DND-41 (cell line): Measurements from ENCODE around the gene LILRB1.

ENCODE experiments used
- ATAC-seq: fragments of 200-7000 bp; cut with Tn5 transposase; 3 replicates; pipeline ENCODE4 v1.9.1; 2021; ENCODE audit warnings: low read depth; ENCODE audit not compliant: insufficient read depth
- DNase-seq: peaks from one replicate; pipeline ENCODE4 v3.0.0-alpha.2; 2020
- H2AFZ ChIP-seq: 2 replicates; pipeline ENCODE4 v1.6.0; 2012; ENCODE audit warnings: low read depth, low read length
- H3K27ac ChIP-seq: 2 replicates; pipeline ENCODE4 v1.5.1; 2012; ENCODE audit warnings: low read length, inconsistent platforms
- H3K27me3 ChIP-seq: fragments of 200-600 bp; sonication (generic); 2 replicates; pipeline ENCODE4 v1.6.0; 2012; ENCODE audit warnings: low read length, mild to moderate bottlenecking, inconsistent platforms; ENCODE audit not compliant: insufficient read depth, poor library complexity
- H3K36me3 ChIP-seq: 2 replicates; pipeline ENCODE4 v1.5.1; 2012; ENCODE audit warnings: low read length, inconsistent platforms; ENCODE audit not compliant: insufficient read depth
- H3K4me1 ChIP-seq: 2 replicates; pipeline ENCODE4 v1.5.1; 2012; ENCODE audit warnings: mild to moderate bottlenecking, low read length; ENCODE audit not compliant: insufficient read depth
- H3K4me2 ChIP-seq: 2 replicates; pipeline ENCODE4 v1.6.0; 2012; ENCODE audit warnings: mild to moderate bottlenecking, moderate library complexity, low read length, inconsistent platforms; ENCODE audit not compliant: insufficient read depth
- H3K4me3 ChIP-seq, 2 experiments: fragments of 200-600 bp in 1 of 2; shearing (Covaris generic) in 1 of 2; 2 replicates each; pipeline ENCODE4 v1.5.1; 2012 to 2016; ENCODE audit warnings: inconsistent platforms in 2 of 2, low read length in 2 of 2, mild to moderate bottlenecking in 2 of 2, low read depth in 1 of 2, moderate library complexity in 1 of 2
- H3K79me2 ChIP-seq: 2 replicates; pipeline ENCODE4 v1.6.0; 2012; ENCODE audit warnings: low read length, inconsistent platforms; ENCODE audit not compliant: insufficient read depth
- H3K9ac ChIP-seq: 2 replicates; pipeline ENCODE4 v1.6.0; 2012; ENCODE audit warnings: low read depth, mild to moderate bottlenecking, inconsistent platforms, low read length, moderate library complexity
- H3K9me3 ChIP-seq: 2 replicates; pipeline ENCODE4 v1.5.1; 2012; ENCODE audit warnings: low read length, moderate library complexity, mild to moderate bottlenecking, inconsistent platforms; ENCODE audit not compliant: insufficient read depth, severe bottlenecking
- H4K20me1 ChIP-seq: 2 replicates; pipeline ENCODE4 v1.6.0; 2012; ENCODE audit warnings: low read length; ENCODE audit not compliant: insufficient read depth
- EZH2 ChIP-seq: IDR thresholded peaks from 3 replicates; pipeline ENCODE4 v1.6.1; 2012; ENCODE audit warnings: borderline replicate concordance, low read depth, mild to moderate bottlenecking, moderate library complexity, low read length, inconsistent platforms; ENCODE audit not compliant: severe bottlenecking
- TF ChIP-seq, protein P1 (sequence below): IDR thresholded peaks from 2 replicates; pipeline ENCODE4 v1.5.1; 2012; ENCODE audit warnings: borderline replicate concordance, low read length, moderate library complexity, mild to moderate bottlenecking; ENCODE audit not compliant: poor library complexity, severe bottlenecking; ENCODE audit errors: extremely low read depth

The LILRB1 gene

DNA sequence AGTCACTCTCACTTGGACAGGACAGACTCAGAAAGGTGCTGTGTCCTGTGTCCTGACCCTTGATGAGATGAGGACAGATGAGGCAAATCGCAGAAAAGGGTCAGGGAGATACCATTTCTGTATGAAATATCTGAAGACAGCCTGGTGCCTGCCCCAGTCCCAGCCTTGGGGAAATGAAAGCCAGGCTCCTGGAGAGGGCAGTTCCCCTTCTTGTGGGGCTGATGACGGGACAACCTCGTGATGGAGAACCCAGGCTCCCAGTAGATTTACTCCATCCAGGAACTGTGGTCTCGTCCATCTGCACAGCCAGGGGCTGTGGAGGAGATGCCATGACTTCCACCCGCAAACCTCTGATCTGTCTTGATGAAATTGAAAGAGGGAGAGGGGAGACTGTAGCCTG lies 13.8 kb downstream of the LILRB1 start:
- TF ChIP-seq, protein P1, sequence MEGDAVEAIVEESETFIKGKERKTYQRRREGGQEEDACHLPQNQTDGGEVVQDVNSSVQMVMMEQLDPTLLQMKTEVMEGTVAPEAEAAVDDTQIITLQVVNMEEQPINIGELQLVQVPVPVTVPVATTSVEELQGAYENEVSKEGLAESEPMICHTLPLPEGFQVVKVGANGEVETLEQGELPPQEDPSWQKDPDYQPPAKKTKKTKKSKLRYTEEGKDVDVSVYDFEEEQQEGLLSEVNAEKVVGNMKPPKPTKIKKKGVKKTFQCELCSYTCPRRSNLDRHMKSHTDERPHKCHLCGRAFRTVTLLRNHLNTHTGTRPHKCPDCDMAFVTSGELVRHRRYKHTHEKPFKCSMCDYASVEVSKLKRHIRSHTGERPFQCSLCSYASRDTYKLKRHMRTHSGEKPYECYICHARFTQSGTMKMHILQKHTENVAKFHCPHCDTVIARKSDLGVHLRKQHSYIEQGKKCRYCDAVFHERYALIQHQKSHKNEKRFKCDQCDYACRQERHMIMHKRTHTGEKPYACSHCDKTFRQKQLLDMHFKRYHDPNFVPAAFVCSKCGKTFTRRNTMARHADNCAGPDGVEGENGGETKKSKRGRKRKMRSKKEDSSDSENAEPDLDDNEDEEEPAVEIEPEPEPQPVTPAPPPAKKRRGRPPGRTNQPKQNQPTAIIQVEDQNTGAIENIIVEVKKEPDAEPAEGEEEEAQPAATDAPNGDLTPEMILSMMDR: no peak
- TF ChIP-seq EZH2: no peak
- DNase-seq (no peak), ATAC-seq (no peak)
- Histone ChIP-seq H3K4me3 (no peak overlapping the region), H4K20me1 (no peaks in the 10 kb centered on the region), H3K9ac (no peak overlapping the region), H2AFZ (no peak overlapping the region), H3K4me1 (no peaks in the 10 kb centered on the region), H3K27me3 (peaks cover 3% of the 10 kb centered on the region), H3K4me2 (no peak overlapping the region), H3K36me3 (no peaks in the 10 kb centered on the region), H3K79me2 (no peaks in the 10 kb centered on the region), H3K27ac (no peak overlapping the region), H3K9me3 (no peaks in the 10 kb centered on the region)

DNA sequence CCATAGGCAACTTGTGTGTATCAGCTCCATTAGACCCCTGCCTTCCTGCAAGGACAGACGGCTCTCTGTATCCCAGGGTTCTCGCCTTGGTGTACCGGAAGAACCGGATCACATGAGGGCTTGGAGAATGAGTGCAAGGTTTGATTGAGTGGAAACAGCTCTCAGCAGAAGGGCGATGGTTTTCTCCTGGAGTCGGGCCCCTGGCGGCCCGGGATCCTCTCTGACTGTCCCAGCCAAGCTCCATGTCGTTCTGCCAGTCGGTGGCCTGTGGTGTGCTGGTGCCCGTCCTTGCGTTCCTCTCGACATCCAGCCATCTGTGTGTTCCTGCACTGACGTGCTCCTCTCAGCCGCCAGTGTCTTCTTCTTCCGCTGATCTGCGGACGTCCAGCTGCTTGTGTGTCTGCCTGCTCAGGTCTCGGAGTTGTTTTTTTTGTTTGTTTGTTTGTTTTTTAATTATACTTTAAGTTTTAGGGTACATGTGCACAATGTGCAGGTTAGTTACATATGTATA lies 16.1 kb downstream of the LILRB1 start:
- Histone ChIP-seq H3K4me1 (no peaks in the 10 kb centered on the region), H3K4me2 (no peak overlapping the region), H2AFZ (no peak overlapping the region), H3K79me2 (no peaks in the 10 kb centered on the region), H4K20me1 (no peaks in the 10 kb centered on the region), H3K4me3 (no peak overlapping the region), H3K9ac (no peak overlapping the region), H3K27me3 (no peaks in the 10 kb centered on the region), H3K9me3 (no peaks in the 10 kb centered on the region), H3K36me3 (no peaks in the 10 kb centered on the region), H3K27ac (no peak overlapping the region)
- DNase-seq: no peak
- TF ChIP-seq EZH2: no peak
- TF ChIP-seq, protein P1: no peak
- no peak for ATAC-seq

DNA sequence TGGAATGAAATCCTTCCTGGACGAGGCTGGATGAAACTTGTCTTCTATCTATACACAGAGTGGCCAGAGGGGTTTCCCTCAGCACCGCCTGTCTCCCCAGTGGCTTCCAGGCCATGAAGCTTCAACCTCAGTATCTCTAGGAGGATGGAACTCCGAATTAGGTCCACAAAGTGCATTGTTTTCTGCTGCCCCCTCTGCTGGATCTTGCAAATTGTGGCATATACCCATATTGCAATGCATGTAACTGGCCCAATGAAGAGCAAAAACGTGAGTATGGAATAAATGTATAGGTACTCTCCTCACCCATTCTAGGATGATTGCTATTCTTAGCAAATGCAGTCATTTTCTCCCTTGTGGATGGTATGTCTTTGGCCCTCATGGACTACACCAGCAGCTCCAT lies 17.8 kb downstream of the LILRB1 start:
- no peak for TF ChIP-seq EZH2

DNA sequence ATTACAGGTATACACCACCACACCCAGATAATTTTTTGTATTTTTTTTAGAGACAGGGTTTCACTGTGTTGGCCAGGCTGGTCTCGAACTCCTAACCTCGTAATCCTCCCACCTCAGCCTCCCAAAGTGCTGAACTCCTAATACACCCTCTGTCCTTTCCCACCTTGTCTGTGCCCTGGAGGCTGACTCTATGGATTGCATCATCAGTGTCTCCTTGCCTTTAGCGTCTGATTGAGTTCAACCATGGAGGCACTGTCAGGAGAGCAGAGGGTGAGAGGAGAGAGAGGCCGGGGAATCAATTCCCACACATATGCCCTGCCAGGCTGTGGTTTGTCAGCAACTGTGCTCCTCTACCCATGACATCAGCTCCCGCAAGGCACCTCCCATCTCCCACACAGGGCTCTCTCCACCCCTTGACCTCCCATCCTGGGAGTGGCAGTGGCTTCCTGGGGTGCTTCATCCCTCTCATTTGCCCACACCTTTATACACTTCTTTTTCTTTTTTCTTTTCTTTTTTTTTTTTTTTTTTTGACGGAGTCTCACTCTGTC lies 19.9 kb downstream of the LILRB1 start:
- H3K4me1 ChIP-seq: no peaks in the 10 kb centered on the region
- H3K9me3 ChIP-seq: no peaks in the 10 kb centered on the region

More for the DNA sequence above, 17.8 kb downstream of the LILRB1 start:
- no peak overlapping the region for H3K9ac ChIP-seq
- H3K27me3 ChIP-seq: no peaks in the 10 kb centered on the region
- H2AFZ ChIP-seq: no peak overlapping the region
- no peaks in the 10 kb centered on the region for H3K36me3 ChIP-seq
- no peak overlapping the region for H3K4me3 ChIP-seq
- no peaks in the 10 kb centered on the region for H4K20me1 ChIP-seq
- H3K4me1 ChIP-seq: no peaks in the 10 kb centered on the region
- H3K4me2 ChIP-seq: no peak overlapping the region
- no peaks in the 10 kb centered on the region for H3K9me3 ChIP-seq
- ATAC-seq: no peak
- DNase-seq: no peak
- H3K79me2 ChIP-seq: no peaks in the 10 kb centered on the region
- no peak overlapping the region for H3K27ac ChIP-seq

More for the DNA sequence above, 19.9 kb downstream of the LILRB1 start:
- H3K4me3 ChIP-seq: no peak overlapping the region
- no peaks in the 10 kb centered on the region for H3K36me3 ChIP-seq
- no peak overlapping the region for H3K9ac ChIP-seq
- no peak overlapping the region for H2AFZ ChIP-seq
- no peak overlapping the region for H3K4me2 ChIP-seq
- H3K27me3 ChIP-seq: no peaks in the 10 kb centered on the region
- no peaks in the 10 kb centered on the region for H4K20me1 ChIP-seq
- H3K27ac ChIP-seq: no peak overlapping the region
- no peaks in the 10 kb centered on the region for H3K79me2 ChIP-seq
- DNase-seq (no peak), ATAC-seq (no peak; the same call in 2 of the 3 replicates)
- TF ChIP-seq, protein P1: no peak
- no peak for TF ChIP-seq EZH2
